CD4-positive, CD25-positive, alpha-beta regulatory T cell (primary cell): Measurements from ENCODE around the gene THEM4. TPM values are rescaled to one million over a fixed set of nuclear protein-coding genes. Genes with fewer than 3 reads are reported as not detected.
"Not testable (repeated sequence)": the region's sequence is repeated elsewhere in the genome, so short reads cannot be mapped to it uniquely, and the experiment has no call there.

Source experiments
- ATAC-seq, 2 donors: fragments of 150-1000 bp; cut with Tn5 transposase; one replicate each; pipeline ENCODE4 v1.10.0; 2021; ENCODE audit warnings: low read depth in 2 of 2, moderate number of reproducible peaks in 2 of 2, moderate library complexity in 1 of 2
- DNase-seq, 3 donors: peaks; one replicate each; pipeline versions ENCODE4 v3.0.0 to v3.0.0-alpha.2; 2012 to 2022; ENCODE audit warnings: mixed read lengths in 1 of 3
- H3K27ac ChIP-seq: one replicate; pipeline ENCODE4 v1.7.0; 2013; ENCODE audit warnings: mild to moderate bottlenecking, low read length; ENCODE audit not compliant: insufficient read depth, poor library complexity, severe bottlenecking
- H3K27me3 ChIP-seq: one replicate; pipeline ENCODE4 v1.7.0; 2013; ENCODE audit warnings: low read length; ENCODE audit not compliant: control insufficient read depth, insufficient read depth
- H3K36me3 ChIP-seq: one replicate; pipeline ENCODE4 v1.7.0; 2013; ENCODE audit warnings: mild to moderate bottlenecking, low read length, moderate library complexity; ENCODE audit not compliant: control insufficient read depth, insufficient read depth
- H3K4me1 ChIP-seq: 2 replicates; pipeline ENCODE4 v1.7.0; 2013; ENCODE audit warnings: mild to moderate bottlenecking, low read length; ENCODE audit not compliant: insufficient read depth, control insufficient read depth, poor library complexity, severe bottlenecking
- H3K4me3 ChIP-seq: one replicate; pipeline ENCODE4 v1.7.0; 2013; ENCODE audit warnings: low read depth, mild to moderate bottlenecking, low read length, moderate library complexity
- H3K9me3 ChIP-seq, 2 experiments: 1 replicate in 1 of 2; 2 replicates in 1 of 2; pipeline ENCODE4 v1.7.0; 2013; ENCODE audit warnings: low read length in 2 of 2, mild to moderate bottlenecking in 1 of 2, moderate library complexity in 1 of 2; ENCODE audit not compliant: control insufficient read depth in 2 of 2
- H3K27ac Mint-ChIP-seq, 3 donors: one replicate each; pipeline ENCODE4 v1.8.0; 2020 to 2022; ENCODE audit warnings: mild to moderate bottlenecking in 3 of 3, mixed read lengths in 3 of 3, moderate library complexity in 2 of 3
- H3K27me3 Mint-ChIP-seq: one replicate; pipeline ENCODE4 v1.8.0; 2022; ENCODE audit warnings: mild to moderate bottlenecking, mixed read lengths
- H3K36me3 Mint-ChIP-seq: one replicate; pipeline ENCODE4 v1.8.0; 2020; ENCODE audit warnings: mixed read lengths
- H3K4me1 Mint-ChIP-seq, 4 donors: one replicate each; pipeline ENCODE4 v1.8.0; 2020 to 2022; ENCODE audit warnings: mixed read lengths in 4 of 4, mild to moderate bottlenecking in 1 of 4
- H3K4me3 Mint-ChIP-seq, 4 donors: one replicate each; pipeline ENCODE4 v1.8.0; 2020 to 2022; ENCODE audit warnings: mild to moderate bottlenecking in 4 of 4, mixed read lengths in 4 of 4, moderate library complexity in 3 of 4
- H3K9me3 Mint-ChIP-seq, 7 donors: one replicate each; pipeline ENCODE4 v1.8.0; 2020 to 2022; ENCODE audit warnings: mixed read lengths in 7 of 7, mild to moderate bottlenecking in 3 of 7, moderate library complexity in 2 of 7
- polyA plus RNA-seq, 4 donors: library from polyadenylated mRNA; unstranded; fragments of 300-500 nt; fragmentation: Illumina TruSeq; gene quantifications; one replicate each; pipeline ENCODE4 v1.2.3, GENCODE V29; 2021
- total RNA-seq: library from RNA; stranded (reverse); gene quantifications from one replicate; pipeline ENCODE4 v1.2.3, GENCODE V29; 2022

The THEM4 gene
- total and polyA plus RNA-seq, 5 donors from 2014 or later = 69.5 to 146 (median 105) TPM

DNA sequence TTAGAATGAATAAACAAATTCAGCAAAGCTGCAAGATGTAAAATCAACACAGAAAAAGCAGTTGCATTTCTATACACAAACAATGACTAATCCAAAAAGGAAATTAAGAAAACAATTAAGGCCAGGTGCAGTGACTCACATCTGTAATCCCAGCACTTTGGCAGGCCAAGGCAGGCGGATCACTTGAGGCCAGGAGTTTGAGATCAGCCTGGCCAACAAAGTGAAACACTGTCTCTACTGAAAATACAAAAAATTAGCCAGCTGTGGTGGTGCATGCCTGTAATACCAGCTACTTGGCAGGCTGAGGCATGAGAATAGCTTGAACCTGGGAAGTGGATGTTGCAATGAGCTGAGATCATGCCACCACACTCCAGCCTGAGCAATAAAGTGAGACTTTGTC, 22.3 kb downstream of the THEM4 start:
- Mint-ChIP-seq H3K9me3 (peaks cover 0 to 2% (median 0%) of the 10 kb centered on the region in 7 donors), H3K27ac (no peak overlapping the region), H3K36me3 (peaks cover 40% of the 10 kb centered on the region), H3K27me3 (no peaks in the 10 kb centered on the region), H3K4me3 (no peak overlapping the region), H3K4me1 (peaks cover 28 to 30% (median 29%) of the 10 kb centered on the region in 4 donors)
- Histone ChIP-seq H3K9me3 (no peaks in the 10 kb centered on the region), H3K27ac (no peak overlapping the region), H3K4me1 (peaks cover 10% of the 10 kb centered on the region), H3K4me3 (no peak overlapping the region), H3K36me3 (peaks cover 52% of the 10 kb centered on the region), H3K27me3 (no peaks in the 10 kb centered on the region)
- ATAC-seq = no peak
- DNase-seq = no peak

GRCh38 chr1:151885479-151885878, 23.8 kb downstream of the THEM4 start:
- no peaks in the 10 kb centered on the region for H3K9me3 Mint-ChIP-seq
- H3K9me3 ChIP-seq = no peaks in the 10 kb centered on the region
- H3K27me3 Mint-ChIP-seq = no peaks in the 10 kb centered on the region
- H3K4me3 Mint-ChIP-seq = no peak overlapping the region
- H3K27ac Mint-ChIP-seq = no peak overlapping the region
- ATAC-seq (no peak), DNase-seq (no peak)
- peaks cover 25% of the 10 kb centered on the region for H3K36me3 Mint-ChIP-seq
- H3K27ac ChIP-seq = no peak overlapping the region
- H3K4me3 ChIP-seq = no peak overlapping the region
- peaks cover 13 to 21% (median 18%) of the 10 kb centered on the region in 4 donors for H3K4me1 Mint-ChIP-seq
- H3K27me3 ChIP-seq = no peaks in the 10 kb centered on the region
- peaks cover 42% of the 10 kb centered on the region for H3K36me3 ChIP-seq
- H3K4me1 ChIP-seq = no peaks in the 10 kb centered on the region

GRCh38 chr1:151884879-151885278, 24.4 kb downstream of the THEM4 start:
- Mint-ChIP-seq H3K36me3 (peaks cover 23% of the 10 kb centered on the region), H3K4me1 (peaks cover 11 to 21% (median 16%) of the 10 kb centered on the region in 4 donors)
- not testable (repeated sequence) for ATAC-seq, H3K27me3 ChIP-seq, H3K4me3 ChIP-seq, H3K4me1 ChIP-seq, H3K9me3 ChIP-seq, DNase-seq, H3K9me3 Mint-ChIP-seq, H3K27ac Mint-ChIP-seq, H3K4me3 Mint-ChIP-seq, H3K27ac ChIP-seq, H3K27me3 Mint-ChIP-seq
- peaks cover 40% of the 10 kb centered on the region for H3K36me3 ChIP-seq

DNA sequence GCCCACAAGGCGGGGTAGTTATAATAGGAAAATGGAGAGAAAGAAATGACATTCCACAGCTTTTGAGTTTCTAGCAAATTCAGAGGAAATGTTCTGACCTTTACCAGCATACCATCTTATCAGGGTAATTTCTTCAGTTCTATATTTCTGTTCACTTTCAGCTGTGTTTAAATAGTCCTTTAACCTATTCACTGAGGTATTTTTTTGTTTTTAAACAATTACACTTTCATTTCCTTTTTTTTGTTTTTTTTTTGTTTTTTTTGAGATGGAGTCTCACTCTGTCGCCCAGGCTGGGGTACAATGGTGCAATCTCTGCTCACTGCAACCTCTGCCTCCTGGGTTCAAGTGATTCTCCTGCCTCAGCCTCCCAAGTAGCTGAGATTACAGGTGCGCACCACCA, 24.9 kb downstream of the THEM4 start:
- DNase-seq, H3K27me3 ChIP-seq, H3K9me3 ChIP-seq, H3K27me3 Mint-ChIP-seq, H3K4me3 ChIP-seq, H3K4me3 Mint-ChIP-seq, H3K4me1 ChIP-seq, H3K9me3 Mint-ChIP-seq, ATAC-seq, H3K27ac Mint-ChIP-seq, H3K27ac ChIP-seq: not testable (repeated sequence)
- peaks cover 10 to 21% (median 15%) of the 10 kb centered on the region in 4 donors for H3K4me1 Mint-ChIP-seq
- peaks cover 38% of the 10 kb centered on the region for H3K36me3 ChIP-seq
- H3K36me3 Mint-ChIP-seq = peaks cover 23% of the 10 kb centered on the region

DNA sequence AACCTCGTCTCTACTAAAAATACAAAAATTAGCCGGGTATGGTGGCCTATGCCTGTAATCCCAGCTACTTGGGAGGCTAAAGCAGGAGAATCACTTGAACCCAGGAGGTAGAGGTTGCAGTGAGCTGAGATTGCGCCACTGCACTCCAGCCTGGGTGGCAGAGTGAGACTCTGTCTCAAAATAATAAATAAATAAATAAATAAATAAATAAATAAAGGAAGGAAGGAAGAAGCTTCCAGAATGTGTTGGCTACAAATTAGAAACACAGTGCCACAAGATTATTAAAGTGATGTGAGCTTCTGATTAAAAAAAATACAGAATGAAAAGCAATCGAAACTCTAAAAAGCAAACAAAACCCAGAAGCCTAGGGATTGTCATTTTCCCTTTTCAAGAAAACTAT, 25.4 kb downstream of the THEM4 start:
- H3K27me3 ChIP-seq, H3K4me1 ChIP-seq, H3K27ac ChIP-seq, H3K9me3 ChIP-seq, H3K4me3 ChIP-seq, H3K27me3 Mint-ChIP-seq, DNase-seq, ATAC-seq, H3K27ac Mint-ChIP-seq, H3K9me3 Mint-ChIP-seq, H3K4me3 Mint-ChIP-seq: not testable (repeated sequence)
- peaks cover 36% of the 10 kb centered on the region for H3K36me3 ChIP-seq
- peaks cover 23% of the 10 kb centered on the region for H3K36me3 Mint-ChIP-seq
- peaks cover 5 to 16% (median 9%) of the 10 kb centered on the region in 4 donors for H3K4me1 Mint-ChIP-seq

DNA sequence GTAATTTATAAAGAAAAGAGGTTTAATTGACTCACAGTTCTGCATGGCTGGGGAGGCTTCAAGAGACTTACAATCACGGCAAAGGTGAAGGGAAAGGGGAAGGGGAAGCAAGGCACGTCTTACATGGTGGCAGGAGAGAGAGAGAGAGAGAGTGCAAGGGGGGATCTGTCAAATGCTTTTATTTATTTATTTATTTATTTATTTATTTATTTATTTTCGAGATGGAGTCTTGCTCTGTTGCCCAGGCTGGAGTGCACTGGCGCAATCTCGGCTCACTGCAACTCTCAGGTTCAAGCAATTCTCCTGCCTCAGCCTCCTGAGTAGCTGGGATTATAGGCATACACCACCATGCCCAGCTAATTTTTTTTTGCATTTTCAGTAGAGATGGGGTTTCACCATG, 26.4 kb downstream of the THEM4 start:
- Mint-ChIP-seq H3K36me3 (peaks cover 22% of the 10 kb centered on the region), H3K27ac (peak overlapping the region in 1 of 3 donors; percentile 84), H3K4me1 (peaks cover 8 to 13% (median 11%) of the 10 kb centered on the region in 4 donors)
- not testable (repeated sequence) for ATAC-seq, H3K4me3 Mint-ChIP-seq, H3K4me3 ChIP-seq, H3K4me1 ChIP-seq, H3K9me3 ChIP-seq, DNase-seq, H3K27me3 Mint-ChIP-seq, H3K27me3 ChIP-seq, H3K27ac ChIP-seq, H3K9me3 Mint-ChIP-seq
- peaks cover 33% of the 10 kb centered on the region for H3K36me3 ChIP-seq

- H3K4me3 ChIP-seq = no peak overlapping the region
- Mint-ChIP-seq H3K36me3 (peaks cover 23% of the 10 kb centered on the region), H3K4me3 (no peak overlapping the region), H3K27ac (peak overlapping the region in 1 of 3 donors; percentile 84), H3K4me1 (peaks cover 8 to 14% (median 11%) of the 10 kb centered on the region in 4 donors), H3K27me3 (no peaks in the 10 kb centered on the region), H3K9me3 (no peaks in the 10 kb centered on the region)
- no peaks in the 10 kb centered on the region for H3K27me3 ChIP-seq
- DNase-seq = no peak
- no peaks in the 10 kb centered on the region for H3K4me1 ChIP-seq
- H3K27ac ChIP-seq = no peak overlapping the region
- no peaks in the 10 kb centered on the region for H3K9me3 ChIP-seq
- H3K36me3 ChIP-seq = peaks cover 32% of the 10 kb centered on the region
- ATAC-seq = no peak
Observed at GRCh38 chr1:151882466-151882865, 26.8 kb downstream of the THEM4 start.

DNA sequence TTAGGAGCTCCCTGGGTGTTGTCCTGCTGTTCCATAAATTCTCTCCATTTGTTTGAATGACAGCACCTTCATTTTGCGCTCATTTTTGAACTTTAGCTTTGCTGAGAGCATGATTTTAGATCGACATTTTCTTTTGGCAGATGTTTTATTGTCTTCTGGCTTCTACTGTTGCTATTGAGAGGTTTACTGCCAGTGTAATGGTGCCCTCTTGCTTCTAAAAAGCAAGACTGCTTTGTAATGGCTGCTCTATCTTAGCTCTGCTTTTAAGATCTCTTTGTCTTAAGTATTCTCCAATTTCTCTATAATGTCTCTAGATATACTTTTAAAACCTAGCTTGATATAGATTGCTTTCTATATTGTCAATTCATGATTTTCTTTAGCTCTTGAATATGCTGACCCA, 27.8 kb downstream of the THEM4 start:
- ATAC-seq = no peak
- H3K4me3 Mint-ChIP-seq = no peak overlapping the region
- no peak overlapping the region for H3K4me3 ChIP-seq
- no peak overlapping the region for H3K27ac ChIP-seq
- H3K9me3 ChIP-seq = no peaks in the 10 kb centered on the region
- peaks cover 30% of the 10 kb centered on the region for H3K36me3 ChIP-seq
- no peaks in the 10 kb centered on the region for H3K4me1 ChIP-seq
- peaks cover 24% of the 10 kb centered on the region for H3K36me3 Mint-ChIP-seq
- DNase-seq = peak in 1 of 3 donors; percentile 26
- H3K27me3 Mint-ChIP-seq = no peaks in the 10 kb centered on the region
- no peaks in the 10 kb centered on the region for H3K9me3 Mint-ChIP-seq
- H3K27me3 ChIP-seq = no peaks in the 10 kb centered on the region
- peaks cover 13 to 18% (median 14%) of the 10 kb centered on the region in 4 donors for H3K4me1 Mint-ChIP-seq
- H3K27ac Mint-ChIP-seq = peak overlapping the region in 1 of 3 donors; percentile 35
